Measurements from ENCODE around the gene ATP5PD.

GRCh38 chr17:75033346-75034235, 13.2 kb downstream of the ATP5PD start:
- no peak for TF ChIP-seq CTCF (optimal IDR thresholded peaks at IDR 0.05 in 1 of 3, IDR thresholded peaks at IDR 0.05 in 1 of 3, conservative IDR thresholded peaks at IDR 0.05 in 1 of 3; ENCODE audit: extremely low read depth in 1 of 3, insufficient read depth in 2 of 3, low read length in 3 of 3)
- no peak for TF ChIP-seq EZH2 (IDR thresholded peaks at IDR 0.05; ENCODE audit: low read length)

Data from keratinocyte (primary cell).